ENCODE results near the gene DHX34.

Gene DHX34

GRCh38 chr19:47373246-47374240 lies 24.4 kb downstream of the DHX34 start:
- DNase-seq (ENCODE audit: extremely low spot score), result no peak
- TF ChIP-seq CTCF (IDR thresholded peaks at IDR 0.05; ENCODE audit: control extremely low read depth, extremely low read depth, low read depth, missing control alignments), result no peak
- ChIA-PET CTCF (interaction anchor here (0.8 kb wide), 1 partner anchor 25 kb away, joined by 5 read pairs; the partner anchor contains the start of gene DHX34), POLR2A (no interaction called here)

GRCh38 chr19:47374876-47375693 lies 26.0 kb downstream of the DHX34 start:
- DNase-seq (ENCODE audit: extremely low spot score), result no peak
- POLR2A ChIA-PET, result no interaction called here
- CTCF ChIA-PET, result no interaction called here
- no peak for TF ChIP-seq CTCF (IDR thresholded peaks at IDR 0.05; ENCODE audit: control extremely low read depth, extremely low read depth, low read depth, missing control alignments)

- ChIA-PET POLR2A (no interaction called here), CTCF (no interaction called here)
- no peak for TF ChIP-seq CTCF (IDR thresholded peaks at IDR 0.05; ENCODE audit: control extremely low read depth, extremely low read depth, low read depth, missing control alignments)
- no peak for DNase-seq (ENCODE audit: extremely low spot score)
Observed at GRCh38 chr19:47375694-47376588, 26.8 kb downstream of the DHX34 start.

GRCh38 chr19:47376589-47377144 lies 27.6 kb downstream of the DHX34 start:
- CTCF ChIA-PET, result no interaction called here
- no peak for TF ChIP-seq CTCF (IDR thresholded peaks at IDR 0.05; ENCODE audit: control extremely low read depth, extremely low read depth, low read depth, missing control alignments)
- POLR2A ChIA-PET, result no interaction called here
- DNase-seq (ENCODE audit: extremely low spot score), result no peak

- TF ChIP-seq CTCF (IDR thresholded peaks at IDR 0.05; ENCODE audit: control extremely low read depth, extremely low read depth, low read depth, missing control alignments), result no peak
- CTCF ChIA-PET, result interaction anchor here (0.8 to 1.6 kb wide), 4 partner anchors 11 to 28 kb away, joined by 3 to 6 read pairs (median 4); partner anchors contain the start of gene DHX34
- DNase-seq (ENCODE audit: extremely low spot score), result no peak
- POLR2A ChIA-PET, result no interaction called here
Observed at GRCh38 chr19:47377208-47377701, 28.1 kb downstream of the DHX34 start.
